Measurements from ENCODE around the gene LCT. TPM values are rescaled to one million over a fixed set of nuclear protein-coding genes. Genes with fewer than 3 reads are reported as not detected.
"Not testable (repeated sequence)": the region's sequence is repeated elsewhere in the genome, so short reads cannot be mapped to it uniquely, and the experiment has no call there.

Gene LCT
- total and polyA plus RNA-seq, 2 experiments from 2014 or later = not detected

GRCh38 chr2:135795641-135796040 is 41.3 kb downstream of the LCT start:
- peak; percentile 36 for DNase-seq (ENCODE audit: low spot score)
- not testable (repeated sequence) for H3K4me1 ChIP-seq (ENCODE audit: insufficient read depth); H3K4me2 ChIP-seq

GRCh38 chr2:135792401-135793150 is 44.4 kb downstream of the LCT start:
- Mint-ChIP-seq H3K4me1 (0 out of 3 replicates have a peak, but pooled peaks cover 3% of the 10 kb centered on the region), H3K27me3 (ENCODE audit: insufficient read depth, low read depth, poor library complexity) (peaks cover 9% of the 10 kb centered on the region), H3K9me3 (no peaks in the 10 kb centered on the region; the same call in 1 of the 3 replicates), H3K27ac (no peak overlapping the region), H3K36me3 (ENCODE audit: low read depth) (no peaks in the 10 kb centered on the region), H3K4me3 (no peak overlapping the region)
- TF ChIP-seq EZH2 (IDR thresholded peaks at IDR 0.05; ENCODE audit: low read depth, unreplicated experiment) = no peak
- no peak for TF ChIP-seq CTCF (conservative IDR thresholded peaks at IDR 0.05; ENCODE audit: low read depth in 2 of 2)
- no peak for TF ChIP-seq JUNB (IDR thresholded peaks at IDR 0.05; ENCODE audit: unreplicated experiment)
- TF ChIP-seq ETS1 (IDR thresholded peaks at IDR 0.05) = no peak
- Histone ChIP-seq H3K79me2 (replicated peaks; ENCODE audit: insufficient read depth) (no peaks in the 10 kb centered on the region), H3K36me3 (ENCODE audit: insufficient read depth) (no peaks in the 10 kb centered on the region), H4K20me1 (replicated peaks; ENCODE audit: insufficient read depth) (no peaks in the 10 kb centered on the region), H3F3A (replicated peaks; ENCODE audit: low read depth) (no peaks in the 10 kb centered on the region), H3K4me2 (no peak overlapping the region), H3K4me1 (ENCODE audit: insufficient read depth) (no peaks in the 10 kb centered on the region), H3K9me2 (ENCODE audit: insufficient read depth) (no peaks in the 10 kb centered on the region), H3K27me3 (ENCODE audit: insufficient read depth) (no peaks in the 10 kb centered on the region), H3K4me3 (no peak overlapping the region), H3K27ac (ENCODE audit: low read depth) (no peak overlapping the region), H2AFZ (no peak overlapping the region)
- DNase-seq (ENCODE audit: low spot score) (no peak), ATAC-seq (no peak)

More at GRCh38 chr2:135795641-135796040, 41.3 kb downstream of the LCT start:
- not testable (repeated sequence) for H3K27ac Mint-ChIP-seq; H3K9me2 ChIP-seq (ENCODE audit: insufficient read depth); H3K4me3 Mint-ChIP-seq; H3K4me1 Mint-ChIP-seq; H4K20me1 ChIP-seq (replicated peaks; ENCODE audit: insufficient read depth); H3F3A ChIP-seq (replicated peaks; ENCODE audit: low read depth); H3K79me2 ChIP-seq (replicated peaks; ENCODE audit: insufficient read depth); H3K4me3 ChIP-seq; H2AFZ ChIP-seq; H3K27me3 Mint-ChIP-seq (ENCODE audit: insufficient read depth, low read depth, poor library complexity); H3K27ac ChIP-seq (ENCODE audit: low read depth); H3K36me3 ChIP-seq (ENCODE audit: insufficient read depth); H3K27me3 ChIP-seq (ENCODE audit: insufficient read depth); H3K36me3 Mint-ChIP-seq (ENCODE audit: low read depth)
- ATAC-seq = peak; percentile 13; the same call in 1 of the 3 replicates
- H3K9me3 Mint-ChIP-seq = peaks cover 19% of the 10 kb centered on the region
- peak; percentile 28 to 47; a peak in 3 of 4 replicates for TF ChIP-seq CTCF (conservative IDR thresholded peaks at IDR 0.05; ENCODE audit: low read depth in 2 of 2)

Data from GM23338 (cell line).